HG03139 (cell line): ENCODE measurements around the gene OLFM1.

Experiments
- ATAC-seq: cut with Tn5 transposase; IDR thresholded peaks from one replicate; pipeline ENCODE4 v1.9.1; 2021; ENCODE audit not compliant: unreplicated experiment

Gene OLFM1

DNA sequence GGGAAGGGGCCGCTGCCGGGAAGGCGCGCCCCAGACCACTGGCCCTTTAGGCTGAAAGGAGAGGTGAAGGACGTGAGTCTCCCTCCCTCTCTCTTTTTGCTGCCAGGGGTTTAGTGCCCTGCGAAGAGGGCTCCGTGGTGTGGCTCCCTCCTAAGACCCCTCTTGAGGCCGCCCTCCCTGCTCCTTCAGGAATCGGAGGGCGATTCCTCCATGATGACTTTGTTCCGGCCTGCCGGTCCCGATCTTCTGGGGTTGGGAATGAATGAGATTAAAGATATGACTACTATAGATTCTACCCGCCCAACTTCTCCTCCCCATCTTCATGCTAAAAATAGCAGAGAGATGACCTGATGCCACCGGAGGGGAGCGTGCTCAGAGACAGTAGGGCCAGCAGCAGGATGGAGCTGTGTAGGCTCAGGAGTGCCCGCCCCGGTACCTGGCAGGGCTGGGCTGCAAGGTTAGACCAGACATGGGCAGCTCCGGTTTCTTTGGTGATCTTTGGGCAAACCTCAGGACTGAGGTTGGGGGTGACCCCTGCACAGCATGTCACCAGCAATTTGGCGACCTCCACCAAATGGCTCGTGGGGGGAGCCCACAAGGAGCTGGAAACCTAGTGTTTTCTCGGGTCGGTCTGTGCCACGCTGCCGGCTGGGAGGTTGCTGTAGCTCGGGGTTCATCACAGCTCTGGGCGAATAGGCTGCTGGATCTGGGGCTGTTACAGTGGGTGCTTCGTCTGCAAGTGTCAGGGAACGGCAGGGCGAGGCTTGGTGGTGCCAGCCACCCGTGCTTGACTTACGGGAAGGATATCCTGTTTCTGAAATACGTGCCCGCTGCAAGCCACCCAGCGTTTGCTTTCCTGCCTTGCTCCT lies 1.7 kb downstream of the OLFM1 start:
- ATAC-seq, result no peak

DNA sequence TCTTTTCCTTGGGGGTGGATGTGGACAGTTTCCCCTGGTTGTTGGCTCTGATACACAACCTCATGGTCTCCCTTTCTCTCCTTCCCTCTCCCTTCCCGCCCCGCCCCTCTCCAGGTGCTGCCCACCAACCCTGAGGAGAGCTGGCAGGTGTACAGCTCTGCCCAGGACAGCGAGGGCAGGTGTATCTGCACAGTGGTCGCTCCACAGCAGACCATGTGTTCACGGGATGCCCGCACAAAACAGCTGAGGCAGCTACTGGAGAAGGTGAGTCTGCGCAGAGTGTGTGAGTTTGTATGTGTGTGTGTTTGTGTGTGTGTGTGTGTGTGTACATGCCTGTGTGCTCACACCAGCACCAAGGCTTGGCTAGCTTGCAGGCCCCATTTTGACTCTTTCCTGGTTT lies 2.6 kb downstream of the OLFM1 start:
- no peak for ATAC-seq

DNA sequence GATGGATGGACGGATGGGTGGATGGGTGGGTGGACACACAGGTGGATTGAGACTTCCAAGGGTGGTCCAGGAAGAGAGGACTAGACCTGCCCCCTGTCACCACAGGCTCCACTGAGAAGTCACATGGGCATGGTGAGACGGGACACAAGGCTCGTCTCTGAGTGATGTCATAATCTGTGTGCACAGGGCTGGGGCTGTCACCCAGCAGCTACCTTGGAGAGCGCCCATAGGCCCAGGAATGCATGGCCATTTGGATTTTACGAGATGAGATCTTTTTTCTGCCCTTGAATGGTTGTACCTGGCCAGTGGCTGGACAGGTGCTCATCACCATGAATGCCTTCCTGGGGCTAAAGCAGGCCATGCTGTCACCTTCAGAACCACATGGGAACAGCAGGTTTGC lies 3.1 kb downstream of the OLFM1 start:
- ATAC-seq, result no peak

DNA sequence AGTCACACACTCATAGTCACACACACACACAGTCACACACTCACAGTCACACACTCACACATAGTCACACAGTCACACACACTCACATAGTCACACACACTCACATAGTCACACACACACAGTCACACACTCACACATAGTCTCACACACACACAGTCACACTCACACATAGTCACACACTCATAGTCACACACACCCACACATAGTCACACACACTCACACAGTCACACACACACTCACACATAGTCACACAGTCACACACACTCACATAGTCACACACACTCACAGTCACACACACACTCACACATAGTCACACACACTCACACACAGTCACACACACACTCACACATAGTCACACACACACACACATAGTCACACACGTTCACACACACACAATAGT lies 4.1 kb downstream of the OLFM1 start:
- no peak for ATAC-seq

DNA sequence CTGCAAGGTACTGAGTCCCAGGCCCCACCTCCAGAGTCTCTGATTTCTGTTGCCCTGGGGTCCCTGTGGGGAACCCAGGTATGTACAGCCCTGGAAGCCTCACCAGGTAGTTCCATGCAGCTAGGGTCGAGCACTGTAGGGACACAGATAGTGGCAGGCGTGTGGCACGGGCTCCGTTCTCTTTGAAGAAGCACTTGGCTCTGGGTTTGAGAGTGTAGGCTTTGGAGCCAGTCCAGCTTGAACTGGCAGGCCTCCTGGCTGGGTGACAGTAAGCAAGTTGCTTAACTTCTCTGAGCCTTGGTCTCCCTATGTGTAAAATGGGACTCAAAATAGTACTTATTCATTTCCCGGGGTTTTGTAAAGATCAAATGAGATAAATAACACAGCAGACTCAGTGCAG lies 5.6 kb downstream of the OLFM1 start:
- no peak for ATAC-seq

DNA sequence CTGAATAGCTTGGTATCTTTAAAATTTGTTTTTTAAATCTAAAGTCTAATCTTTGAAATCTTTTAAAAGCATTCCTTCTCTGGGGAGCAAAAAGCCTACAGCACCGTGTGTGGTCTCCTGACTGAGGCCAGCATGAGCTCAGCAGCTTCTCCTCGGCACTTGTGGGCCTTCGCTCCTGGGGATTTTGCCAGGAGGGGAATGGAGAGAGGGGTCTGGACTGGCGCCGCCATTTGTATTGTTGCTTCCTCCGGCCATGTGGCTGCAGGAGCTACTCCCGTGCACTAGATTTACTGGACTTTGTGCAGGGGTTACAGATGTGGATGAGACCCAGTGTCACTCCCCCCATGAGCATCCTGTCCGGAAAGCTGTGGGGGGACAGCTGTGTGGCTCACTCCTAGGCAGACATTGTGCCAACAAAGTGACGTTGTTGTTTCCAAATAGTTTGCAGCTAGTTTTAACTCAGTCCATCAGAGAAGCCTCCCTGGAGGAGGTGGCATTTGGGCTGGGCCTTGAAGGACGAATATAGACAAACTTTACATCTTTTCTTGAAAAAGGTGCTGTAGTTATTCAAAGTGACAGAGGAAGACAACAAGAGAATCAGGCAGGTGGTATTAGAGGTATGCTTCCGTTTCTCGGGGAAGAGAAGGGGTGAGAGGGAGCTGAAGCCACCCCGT lies 6.6 kb downstream of the OLFM1 start:
- no peak for ATAC-seq

DNA sequence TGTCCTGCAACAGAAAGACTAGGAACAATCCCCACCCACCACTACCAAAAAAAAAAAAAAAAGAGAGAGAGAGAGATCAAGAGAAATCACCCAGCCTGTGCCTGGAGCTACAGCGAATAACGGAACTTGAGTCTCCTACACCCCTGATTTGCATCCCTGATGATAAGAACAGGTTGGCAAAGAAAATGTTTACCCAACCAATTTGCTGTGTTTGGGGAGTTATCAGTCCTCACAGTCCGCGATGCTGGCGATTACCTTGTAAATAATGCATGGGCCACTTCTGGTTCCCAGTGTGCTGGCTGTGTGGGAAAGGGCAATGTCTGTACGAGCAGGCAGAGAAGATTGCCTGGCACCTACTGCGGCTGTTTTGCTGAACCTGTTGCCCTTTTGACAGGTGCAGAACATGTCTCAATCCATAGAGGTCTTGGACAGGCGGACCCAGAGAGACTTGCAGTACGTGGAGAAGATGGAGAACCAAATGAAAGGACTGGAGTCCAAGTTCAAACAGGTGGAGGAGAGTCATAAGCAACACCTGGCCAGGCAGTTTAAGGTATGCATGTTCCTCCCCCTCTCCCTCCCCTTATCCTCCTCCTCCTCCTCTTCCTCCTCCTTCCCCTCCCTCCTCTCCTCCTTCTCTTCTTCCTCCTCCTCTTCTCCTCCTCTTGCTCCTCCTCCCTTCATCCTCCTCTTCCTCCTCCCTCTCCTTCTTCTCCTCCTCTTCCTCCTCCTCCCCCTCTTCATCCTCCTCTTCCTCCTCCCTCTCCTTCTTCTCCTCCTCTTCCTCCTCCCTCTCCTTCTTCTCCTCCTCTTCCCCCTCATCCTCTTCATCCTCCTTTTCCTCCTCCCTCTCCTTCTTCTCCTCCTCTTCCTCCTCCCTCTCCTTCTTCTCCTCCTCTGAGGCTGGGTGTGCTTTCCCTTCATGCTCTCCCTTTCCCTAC lies 8.3 kb downstream of the OLFM1 start:
- no peak for ATAC-seq

DNA sequence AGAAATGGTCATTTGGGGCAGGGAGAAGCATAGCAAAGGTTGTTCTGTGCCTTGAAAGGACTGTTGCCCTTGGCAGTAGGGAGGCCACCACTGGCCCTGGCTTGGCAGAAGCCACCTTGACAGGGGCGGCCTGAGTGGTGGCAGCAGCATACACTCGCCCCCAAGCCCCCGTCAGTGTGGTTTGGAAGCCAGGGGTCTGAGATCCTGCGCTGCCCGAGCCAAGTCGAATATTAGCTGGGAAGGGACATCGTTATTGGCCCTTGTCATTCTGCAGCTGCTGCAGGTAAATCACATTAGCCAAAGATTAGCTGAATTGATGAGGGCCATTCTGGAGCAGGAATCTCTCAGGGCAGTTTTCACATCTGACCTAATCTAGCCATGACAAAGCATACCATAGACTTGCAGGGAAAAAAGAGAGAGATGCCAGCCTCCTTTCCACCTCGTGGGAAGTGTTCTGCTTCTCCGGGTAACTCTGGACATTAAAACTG lies 9.0 kb downstream of the OLFM1 start:
- no peak for ATAC-seq

DNA sequence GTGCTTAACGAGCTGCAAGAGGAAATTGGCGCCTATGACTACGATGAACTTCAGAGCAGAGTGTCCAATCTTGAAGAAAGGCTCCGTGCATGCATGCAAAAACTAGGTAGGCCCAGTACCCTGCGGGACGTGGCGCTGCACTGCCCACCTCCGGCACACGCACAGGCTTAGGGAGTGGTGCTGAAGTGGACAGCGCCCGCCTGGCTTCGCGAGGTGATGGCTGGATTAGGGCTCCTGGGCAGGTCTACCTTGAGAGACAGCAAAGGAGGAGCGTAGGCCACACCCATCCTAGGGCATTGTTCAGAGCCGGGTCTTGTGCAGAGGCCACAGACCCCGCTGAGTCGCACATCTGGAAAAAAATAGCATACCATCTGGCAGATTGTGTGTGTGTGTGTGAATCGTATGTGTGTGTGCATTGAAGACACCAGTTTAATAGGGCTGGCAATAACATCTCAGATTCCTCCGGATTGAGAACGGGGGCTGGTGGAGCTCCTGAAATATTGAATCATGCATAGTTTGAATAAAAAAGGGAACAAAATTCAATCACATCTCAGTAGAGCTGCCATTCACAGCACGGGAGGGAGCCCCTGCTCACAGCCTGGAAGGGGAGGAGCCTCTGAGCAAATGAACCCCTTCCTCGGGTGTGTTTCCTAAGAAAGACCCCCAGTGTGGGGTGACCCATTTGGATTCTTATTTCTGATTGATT lies 11.1 kb downstream of the OLFM1 start:
- no peak for ATAC-seq

DNA sequence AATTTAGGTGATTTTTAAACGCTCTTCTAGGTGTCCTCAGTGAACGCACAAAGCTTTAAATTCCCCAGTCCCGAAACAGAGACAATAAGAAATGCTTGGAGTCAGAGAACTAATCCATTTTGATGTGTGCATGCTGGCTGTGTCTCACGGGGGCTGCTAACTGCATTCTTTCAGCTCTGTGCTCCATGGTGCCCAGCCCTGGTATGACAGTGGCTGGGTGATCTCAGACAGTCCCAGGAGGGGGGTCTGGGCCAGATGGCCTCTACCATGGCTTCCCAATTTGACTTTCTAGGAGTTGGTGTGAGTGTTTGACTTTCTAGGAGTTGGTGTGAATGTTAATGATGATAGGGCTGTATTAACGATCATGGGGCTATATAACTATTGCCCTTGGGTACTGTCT lies 12.1 kb downstream of the OLFM1 start:
- ATAC-seq, result no peak

DNA sequence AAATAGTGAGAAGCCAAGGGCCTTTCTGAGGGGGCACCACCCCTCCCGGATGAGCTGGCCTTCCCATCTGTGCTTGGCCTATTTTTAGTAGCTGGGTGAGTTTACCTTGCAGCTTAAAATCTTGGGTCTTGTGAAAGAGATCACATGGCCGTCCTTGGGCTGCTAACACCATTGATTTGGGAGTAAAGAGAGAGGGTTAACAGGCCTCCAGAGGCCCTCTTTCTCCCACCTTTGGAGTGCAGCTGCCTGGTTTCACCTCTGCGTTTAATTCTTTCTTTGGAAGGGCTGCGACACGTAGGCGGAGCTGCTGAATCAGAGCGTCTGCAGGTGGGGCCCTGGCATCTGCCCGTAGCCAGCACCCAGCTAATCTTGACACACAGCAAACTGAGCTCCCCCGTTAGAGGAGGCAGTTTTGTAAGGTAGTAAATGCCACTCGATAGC lies 12.8 kb downstream of the OLFM1 start:
- no peak for ATAC-seq

DNA sequence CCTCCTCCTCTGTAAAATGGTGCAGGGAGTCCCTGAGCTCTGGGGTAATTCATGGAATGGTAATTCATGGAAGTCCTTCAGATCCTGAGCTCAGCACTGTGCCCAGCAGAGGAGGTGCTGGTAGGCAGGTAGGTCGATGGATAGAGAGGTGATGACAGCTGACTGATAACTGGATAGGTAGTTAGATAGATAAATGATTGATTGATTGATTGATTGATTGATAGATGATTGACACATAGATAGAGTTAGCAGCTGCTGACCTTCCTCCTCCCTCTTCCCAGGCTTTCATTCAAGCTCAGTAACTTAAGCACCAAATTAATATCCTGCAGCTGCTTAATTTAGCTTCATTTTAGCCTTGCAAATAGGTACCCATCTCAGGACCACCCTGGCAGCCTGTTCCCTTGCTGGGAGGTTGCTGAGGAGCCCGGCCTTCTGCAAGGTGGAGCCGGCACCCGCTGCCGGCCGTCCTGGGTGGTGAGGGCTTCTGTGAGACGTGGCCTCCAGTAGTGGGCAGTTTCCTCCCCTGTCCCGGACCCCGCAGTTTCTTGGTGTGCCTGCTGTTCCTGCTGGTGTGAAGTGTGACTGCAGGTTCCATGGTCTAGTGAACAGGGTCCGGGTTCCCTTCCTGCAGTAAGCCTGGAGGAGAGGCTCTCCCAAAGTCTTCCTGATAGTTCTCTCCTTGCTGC lies 13.4 kb downstream of the OLFM1 start:
- ATAC-seq, result no peak

DNA sequence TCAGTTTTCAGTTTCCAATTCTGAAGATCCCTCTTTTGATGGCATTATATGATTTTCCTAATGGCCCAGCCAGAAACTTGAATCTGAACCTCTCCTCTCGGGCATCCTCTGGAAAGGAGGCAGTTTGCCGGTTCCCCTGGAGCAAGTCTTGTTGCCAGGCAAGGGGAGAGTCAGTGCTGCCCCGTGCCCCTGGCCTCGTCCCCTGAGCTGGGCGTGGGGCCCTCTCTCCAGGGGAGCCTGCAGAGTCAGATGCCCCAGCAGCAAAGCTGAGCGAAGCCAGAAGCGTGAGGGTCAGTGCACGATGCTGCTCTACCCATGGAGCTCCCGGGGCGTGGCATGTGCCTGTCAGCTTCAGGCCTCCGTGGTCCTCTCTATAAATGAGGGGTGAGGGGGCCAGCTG lies 14.0 kb downstream of the OLFM1 start:
- no peak for ATAC-seq

DNA sequence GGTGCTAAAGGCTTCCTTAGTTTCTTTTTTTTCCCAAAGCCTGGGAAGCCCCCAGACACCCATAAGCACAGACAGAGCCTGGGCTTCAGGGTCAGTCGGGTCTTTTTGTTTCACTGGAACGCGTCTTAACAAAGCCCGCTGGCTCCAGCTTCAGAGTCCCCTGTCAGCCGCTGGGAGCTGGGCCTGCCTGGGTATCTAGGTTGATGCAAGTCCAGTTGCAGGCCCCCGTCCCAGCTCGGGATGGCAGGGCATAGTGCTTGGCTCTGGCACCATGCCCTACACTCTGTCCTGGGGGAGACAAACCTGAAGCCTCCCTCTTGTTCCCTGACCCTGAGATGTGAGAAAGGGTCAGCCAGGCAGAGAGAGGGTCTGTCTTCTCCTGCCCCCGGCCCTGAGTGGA lies 14.5 kb downstream of the OLFM1 start:
- ATAC-seq, result no peak

DNA sequence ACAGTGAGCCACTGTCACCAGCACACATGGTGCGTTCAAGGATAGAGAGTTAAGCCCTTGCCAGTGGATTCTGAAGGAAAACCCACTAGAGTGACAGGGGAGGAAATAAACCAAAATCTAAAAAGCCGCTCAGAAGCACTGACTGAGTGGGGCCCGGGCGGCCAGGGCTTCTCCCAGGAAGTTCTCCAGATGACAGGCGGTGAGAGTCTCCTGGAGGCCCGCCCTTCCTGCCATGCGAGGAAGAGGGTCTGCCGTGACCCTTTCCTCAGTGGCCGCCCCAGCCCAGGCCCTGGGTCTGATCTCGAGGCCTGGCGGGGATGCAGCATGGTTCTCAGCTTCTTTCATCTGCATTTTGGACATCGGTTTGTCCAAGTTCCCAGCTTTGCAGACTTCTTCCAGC lies 14.9 kb downstream of the OLFM1 start:
- ATAC-seq, result no peak

DNA sequence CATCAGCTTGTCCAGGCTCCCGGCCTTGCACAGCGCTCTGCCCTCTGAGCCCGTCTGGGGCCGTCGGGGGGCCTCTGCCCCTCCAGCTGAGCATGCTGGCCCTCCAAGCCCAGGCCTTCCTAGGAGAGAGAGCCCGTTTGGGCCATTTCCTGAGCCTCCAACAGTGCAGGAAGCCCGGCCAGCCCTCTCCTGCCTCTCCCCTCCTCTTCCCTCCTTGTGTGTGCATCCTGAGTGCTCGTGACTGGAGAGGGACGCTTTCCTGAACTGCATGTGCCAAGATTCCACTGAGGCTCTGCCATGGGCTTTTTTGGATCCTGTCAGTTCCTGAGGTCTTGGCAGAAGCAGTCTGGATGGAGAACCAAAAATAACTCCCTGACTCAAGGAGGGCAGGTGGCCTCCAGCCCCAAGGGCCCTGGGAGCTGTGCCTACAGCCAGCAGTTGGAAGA lies 15.6 kb downstream of the OLFM1 start:
- no peak for ATAC-seq

DNA sequence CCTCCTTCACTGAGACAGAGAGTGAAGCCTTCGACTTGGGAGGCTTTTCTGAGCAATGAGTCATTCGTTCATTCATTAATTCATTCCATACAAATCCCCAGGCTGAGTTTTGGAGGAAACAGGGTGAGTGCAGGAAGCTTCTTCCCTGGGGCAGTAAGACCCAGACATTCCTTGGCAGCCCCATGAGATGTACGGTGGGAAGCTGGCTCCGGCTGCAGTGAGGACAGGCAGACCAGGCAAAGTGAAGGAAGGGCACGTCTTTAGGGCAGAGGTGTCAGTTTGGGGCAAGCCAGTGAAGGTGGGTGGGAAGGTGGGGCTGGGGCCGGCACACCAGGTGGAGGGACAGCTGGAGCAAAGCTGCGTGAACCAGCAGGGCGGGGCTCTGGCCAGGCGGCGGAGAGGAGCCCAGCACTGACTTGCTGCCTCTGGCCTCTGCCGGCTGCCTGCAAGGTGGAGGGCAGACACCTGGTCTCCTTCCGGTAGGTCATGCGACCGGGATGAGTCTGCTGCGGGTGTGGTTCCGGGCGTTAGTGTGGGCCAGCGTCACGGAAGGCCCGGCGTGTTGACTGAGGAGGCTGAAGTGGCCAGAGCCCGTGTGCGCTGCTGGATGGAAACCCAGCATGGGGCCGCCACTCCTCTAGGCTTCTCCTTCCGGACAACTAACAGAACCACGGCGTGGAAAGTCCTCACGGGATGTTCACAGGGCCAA lies 16.6 kb downstream of the OLFM1 start:
- no peak for ATAC-seq

DNA sequence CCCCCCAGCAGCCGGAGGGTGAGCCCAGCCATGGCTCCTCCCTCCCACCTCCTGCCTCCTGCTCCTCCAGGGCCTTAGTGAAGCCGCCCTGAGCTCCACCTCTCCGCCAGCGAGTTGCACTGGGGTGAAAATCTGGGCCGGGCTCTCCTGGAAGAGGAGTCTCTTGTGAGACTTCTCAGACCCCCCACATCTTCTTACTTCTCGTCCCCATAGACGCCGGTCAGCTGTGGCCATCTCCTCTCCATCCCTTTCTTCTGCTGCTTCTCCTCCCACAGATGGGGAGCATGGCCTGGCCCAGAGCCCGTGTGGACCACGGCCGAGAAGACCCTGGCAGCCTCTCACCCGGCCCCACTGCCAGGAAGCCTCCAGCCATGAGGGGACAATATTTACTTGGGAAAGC lies 17.3 kb downstream of the OLFM1 start:
- no peak for ATAC-seq

DNA sequence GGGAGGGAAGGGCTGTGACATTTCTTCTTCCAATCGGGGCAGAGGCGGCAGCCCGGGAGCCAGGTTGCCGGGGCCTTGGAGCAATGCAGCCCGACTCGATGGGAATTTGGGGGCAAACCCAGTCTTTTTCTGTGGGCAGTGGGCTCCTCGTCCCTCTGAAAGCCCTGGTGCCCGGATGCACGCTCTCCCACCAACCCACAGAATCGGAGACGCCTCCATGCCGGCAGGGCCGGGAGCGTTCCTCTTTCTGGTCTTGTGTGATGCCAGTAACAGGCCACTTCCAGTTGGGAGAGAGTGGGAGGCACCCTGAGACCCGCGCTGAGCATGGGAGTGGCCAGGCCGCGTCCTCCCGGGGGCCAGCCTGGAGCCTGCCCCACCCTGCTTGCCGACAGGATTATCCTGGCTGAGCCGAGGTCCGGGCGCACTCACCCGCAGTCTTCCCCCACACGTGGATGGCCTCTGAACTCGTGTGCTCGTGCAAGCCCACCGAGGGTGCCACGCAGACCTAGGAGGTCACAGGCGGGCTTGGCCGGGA lies 17.8 kb downstream of the OLFM1 start:
- ATAC-seq, result no peak
